Islet precursor cell (in vitro differentiated cells): ENCODE results near the gene RNU11.
"Not testable (repeated sequence)": the region's sequence is repeated elsewhere in the genome, so short reads cannot be mapped to it uniquely, and the experiment has no call there.

Experiments
- DNase-seq: peaks from one replicate; pipeline ENCODE4 v3.0.0-alpha.2; 2018

RNU11 gene

GRCh38 chr1:28648474-28649198 lies at the start of gene RNU11:
TSS of gene RNU11 (plus strand) at chr1:28648600.
- DNase-seq: peak; percentile 96

- DNase-seq: peak; percentile 63
Observed at GRCh38 chr1:28601696-28602095, 46.7 kb upstream of the RNU11 start.

GRCh38 chr1:28602536-28603439 lies 45.6 kb upstream of the RNU11 start:
- peak; percentile 66 for DNase-seq

- no peak for DNase-seq
Observed at GRCh38 chr1:28604411-28604810, 44.0 kb upstream of the RNU11 start.

GRCh38 chr1:28604962-28605361 lies 43.4 kb upstream of the RNU11 start:
- no peak for DNase-seq

GRCh38 chr1:28606771-28607170 lies 41.6 kb upstream of the RNU11 start:
- no peak for DNase-seq

GRCh38 chr1:28613175-28613574 lies 35.2 kb upstream of the RNU11 start:
- DNase-seq: no peak

- no peak for DNase-seq
Observed at GRCh38 chr1:28631713-28632112, 16.7 kb upstream of the RNU11 start.

- DNase-seq: no peak
Observed at GRCh38 chr1:28632560-28632959, 15.8 kb upstream of the RNU11 start.

- peak; percentile 58 for DNase-seq
Observed at GRCh38 chr1:28640766-28641165, 7.6 kb upstream of the RNU11 start.

GRCh38 chr1:28642056-28642846 lies 6.1 kb upstream of the RNU11 start:
- no peak for DNase-seq

- peak; percentile 98 for DNase-seq
Observed at GRCh38 chr1:28642847-28643635, 5.4 kb upstream of the RNU11 start, which contains the start of gene TAF12. TSS of gene TAF12 (minus strand) at chr1:28643067. CDS start at chr1:28622081, 20,986 bp downstream.

- DNase-seq: no peak
Observed at GRCh38 chr1:28644494-28644893, 3.9 kb upstream of the RNU11 start.

GRCh38 chr1:28645406-28645805 lies 3.0 kb upstream of the RNU11 start:
- DNase-seq: not testable (repeated sequence)

- DNase-seq: peak; percentile 82
Observed at GRCh38 chr1:28646040-28646439, 2.4 kb upstream of the RNU11 start.

GRCh38 chr1:28648008-28648473 lies 359 bp upstream of the RNU11 start:
- peak; percentile 96 for DNase-seq

- not testable (repeated sequence) for DNase-seq
Observed at GRCh38 chr1:28653063-28653462, 4.7 kb downstream of the RNU11 start.

GRCh38 chr1:28653870-28654269 lies 5.5 kb downstream of the RNU11 start:
- peak; percentile 62 for DNase-seq

- DNase-seq: not testable (repeated sequence)
Observed at GRCh38 chr1:28655448-28656311, 7.3 kb downstream of the RNU11 start.

GRCh38 chr1:28656335-28656734 lies 7.9 kb downstream of the RNU11 start:
- DNase-seq: no peak

- DNase-seq: no peak
Observed at GRCh38 chr1:28663871-28664470, 15.6 kb downstream of the RNU11 start.
